Upper lobe of right lung (tissue), 1 donor: Measurements from ENCODE around the gene TMEM203. TPM values are rescaled to one million over a fixed set of nuclear protein-coding genes. Genes with fewer than 3 reads are reported as not detected.

Source experiments
- ATAC-seq: fragments of 200-7000 bp; cut with Tn5 transposase; one replicate; pipeline ENCODE4 v1.9.1; 2020; ENCODE audit warnings: mild to moderate bottlenecking, moderate library complexity
- DNase-seq: peaks from one replicate; pipeline ENCODE4 v3.0.0-alpha.2; 2020
- H3K27ac ChIP-seq: fragments of 200-600 bp; one replicate; pipeline ENCODE4 v1.8.0; 2022
- H3K27me3 ChIP-seq: fragments of 200-600 bp; one replicate; pipeline ENCODE4 v1.8.0; 2022; ENCODE audit warnings: mild to moderate bottlenecking
- H3K36me3 ChIP-seq: fragments of 200-600 bp; one replicate; pipeline ENCODE4 v1.8.0; 2022
- H3K4me1 ChIP-seq: fragments of 200-600 bp; one replicate; pipeline ENCODE4 v1.8.0; 2022
- H3K4me3 ChIP-seq: fragments of 200-600 bp; one replicate; pipeline ENCODE4 v1.8.0; 2022; ENCODE audit warnings: mild to moderate bottlenecking
- H3K9me3 ChIP-seq: fragments of 200-600 bp; one replicate; pipeline ENCODE4 v1.8.0; 2022
- CTCF ChIP-seq: fragments of 200-600 bp; IDR thresholded peaks from one replicate; pipeline ENCODE4 v1.8.0; 2022; ENCODE audit warnings: antibody characterized with exemption
- intact Hi-C: fragments of 100-400 bp; cut with DNase I; formaldehyde crosslinking; loops from one replicate; pipeline ENCODE4 v1.11.0; 2022
- total RNA-seq: library from RNA; stranded (reverse); fragmentation: NEBNext Ultra II Directional; extraction: Animal tissue kit (Norgen Biotek cat#: 25700); gene quantifications from one replicate; pipeline ENCODE4 v1.2.1, GENCODE V29; 2021
- donor health status: DM: no; HTN: yes; CAD: no; lungs with severe emphysema.

Gene TMEM203
- total RNA-seq, 1 donor from 2014 or later = 28.7 TPM

GRCh38 chr9:137219757-137220316 is 14.4 kb upstream of the TMEM203 start:
- Histone ChIP-seq H3K4me1 (peaks cover 14% of the 10 kb centered on the region), H3K36me3 (no peaks in the 10 kb centered on the region), H3K27ac (no peak overlapping the region), H3K4me3 (no peak overlapping the region), H3K9me3 (no peaks in the 10 kb centered on the region), H3K27me3 (no peaks in the 10 kb centered on the region)
- intact Hi-C loops = no loop called here
- DNase-seq (no peak), ATAC-seq (no peak)
- TF ChIP-seq CTCF = no peak

- peaks cover 9% of the 10 kb centered on the region for H3K4me1 ChIP-seq
- H3K4me3 ChIP-seq = no peak overlapping the region
- H3K36me3 ChIP-seq = no peaks in the 10 kb centered on the region
- H3K9me3 ChIP-seq = no peaks in the 10 kb centered on the region
- DNase-seq = no peak
- no peaks in the 10 kb centered on the region for H3K27me3 ChIP-seq
- no peak for TF ChIP-seq CTCF
- ATAC-seq = peak; percentile 32
- H3K27ac ChIP-seq = peak overlapping the region; percentile 6
- intact Hi-C loops = no loop called here
These were observed 13.4 kb upstream of the TMEM203 start for GRCh38 chr9:137218754-137219271.

GRCh38 chr9:137218212-137218753 is 12.8 kb upstream of the TMEM203 start:
- Histone ChIP-seq H3K27me3 (no peaks in the 10 kb centered on the region), H3K9me3 (no peaks in the 10 kb centered on the region), H3K4me3 (no peak overlapping the region), H3K27ac (peak overlapping the region; percentile 6), H3K4me1 (peaks cover 9% of the 10 kb centered on the region), H3K36me3 (no peaks in the 10 kb centered on the region)
- no peak for TF ChIP-seq CTCF
- DNase-seq (no peak), ATAC-seq (no peak)
- intact Hi-C loops = no loop called here

- H3K36me3 ChIP-seq = no peaks in the 10 kb centered on the region
- intact Hi-C loops = no loop called here
- no peaks in the 10 kb centered on the region for H3K27me3 ChIP-seq
- DNase-seq (peak; percentile 89), ATAC-seq (peak; percentile 72)
- peak overlapping the region; percentile 63 for H3K27ac ChIP-seq
- H3K4me3 ChIP-seq = peak overlapping the region; percentile 36
- H3K9me3 ChIP-seq = no peaks in the 10 kb centered on the region
- TF ChIP-seq CTCF = no peak
- H3K4me1 ChIP-seq = peaks cover 3% of the 10 kb centered on the region
These were observed 12.1 kb upstream of the TMEM203 start for GRCh38 chr9:137217276-137218211.

- ATAC-seq = no peak
- H3K4me1 ChIP-seq = no peaks in the 10 kb centered on the region
- no peak overlapping the region for H3K27ac ChIP-seq
- no peak for TF ChIP-seq CTCF
- H3K36me3 ChIP-seq = no peaks in the 10 kb centered on the region
- intact Hi-C loops = no loop called here
- H3K9me3 ChIP-seq = no peaks in the 10 kb centered on the region
- no peak overlapping the region for H3K4me3 ChIP-seq
- peak; percentile 64 for DNase-seq
- no peaks in the 10 kb centered on the region for H3K27me3 ChIP-seq
These were observed 10.9 kb upstream of the TMEM203 start for GRCh38 chr9:137216188-137216965.
